ENCODE data around the gene JAG2. TPM values are rescaled to one million over a fixed set of nuclear protein-coding genes. Genes with fewer than 3 reads are reported as not detected.

Gene JAG2
- total RNA-seq, 1 donor from 2014 or later = 123 TPM

GRCh38 chr14:105167303-105168092, 1.1 kb downstream of the JAG2 start:
- no peak for DNase-seq (ENCODE audit: extremely low read depth, low read depth, low spot score)

GRCh38 chr14:105166571-105167302, 1.8 kb downstream of the JAG2 start:
- DNase-seq (ENCODE audit: extremely low read depth, low read depth, low spot score) = no peak

GRCh38 chr14:105165761-105166485, 2.7 kb downstream of the JAG2 start:
- DNase-seq (ENCODE audit: extremely low read depth, low read depth, low spot score) = no peak

GRCh38 chr14:105165134-105165704, 3.4 kb downstream of the JAG2 start:
- no peak for DNase-seq (ENCODE audit: extremely low read depth, low read depth, low spot score)

GRCh38 chr14:105163040-105163742, 5.4 kb downstream of the JAG2 start:
- no peak for DNase-seq (ENCODE audit: extremely low read depth, low read depth, low spot score)

GRCh38 chr14:105162669-105162979, 6.0 kb downstream of the JAG2 start:
- DNase-seq (ENCODE audit: extremely low read depth, low read depth, low spot score) = no peak

GRCh38 chr14:105161964-105162668, 6.5 kb downstream of the JAG2 start:
- no peak for DNase-seq (ENCODE audit: extremely low read depth, low read depth, low spot score)

DNA sequence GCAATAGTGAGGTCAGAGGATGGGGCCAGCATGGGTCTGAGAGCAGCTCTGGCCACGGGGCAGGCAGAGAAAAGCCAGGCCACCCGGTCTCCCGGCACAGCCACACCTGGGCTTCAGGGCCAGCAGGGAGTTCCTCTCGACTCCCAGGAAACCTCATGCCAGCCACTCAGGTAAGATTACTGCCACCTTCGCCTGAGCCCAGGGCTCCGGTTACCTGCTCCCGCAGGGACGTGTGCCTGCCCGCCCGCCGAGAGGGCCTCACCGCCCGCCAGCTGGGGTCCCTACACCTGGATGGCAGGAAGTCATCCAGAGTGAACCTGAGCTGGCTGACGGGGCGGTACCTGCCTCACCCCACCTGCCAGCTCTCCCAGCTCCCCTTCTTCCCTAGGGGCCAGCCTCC, 7.3 kb downstream of the JAG2 start:
- no peak for DNase-seq (ENCODE audit: extremely low read depth, low read depth, low spot score)

DNA sequence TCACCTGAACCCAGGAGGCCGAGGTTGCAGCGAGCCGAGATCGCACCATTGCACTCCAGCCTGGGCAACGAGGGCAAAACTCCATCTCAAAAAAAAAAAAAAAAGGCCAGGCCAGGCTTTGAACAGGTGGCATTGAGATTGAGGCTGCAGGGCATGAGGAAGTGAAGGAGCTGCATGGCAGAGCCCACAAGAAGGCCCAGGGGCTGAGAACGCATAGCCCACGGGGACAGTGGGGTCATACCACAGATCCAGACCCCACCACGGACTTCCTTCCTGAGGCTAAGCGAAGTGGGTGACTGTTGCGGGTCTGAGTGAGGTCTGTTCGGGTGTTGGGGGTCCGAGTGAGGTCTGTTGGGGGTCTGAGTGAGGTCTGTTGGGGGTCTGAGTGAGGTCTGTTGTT, 7.8 kb downstream of the JAG2 start:
- DNase-seq (ENCODE audit: extremely low read depth, low read depth, low spot score) = no peak

DNA sequence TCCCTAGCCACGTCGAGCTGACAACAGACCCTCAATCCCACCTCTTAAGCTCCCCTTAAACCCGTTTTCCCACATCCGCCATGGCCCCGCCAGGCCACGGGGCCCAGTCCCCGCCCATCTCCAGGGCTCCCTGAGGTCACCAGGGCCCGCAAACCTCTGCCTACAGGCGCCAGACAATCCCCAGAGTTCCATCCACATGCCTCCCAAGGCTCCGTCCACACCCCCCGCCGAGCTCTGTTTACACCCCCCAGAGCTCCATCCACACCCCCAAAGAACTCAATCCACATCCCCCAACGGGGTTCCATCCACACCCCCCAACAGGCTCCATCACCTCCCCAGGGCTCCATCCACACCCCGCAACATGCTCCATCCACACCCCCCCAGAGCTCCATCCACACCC, 9.2 kb downstream of the JAG2 start:
- no peak for DNase-seq (ENCODE audit: extremely low read depth, low read depth, low spot score)

- no peak for DNase-seq (ENCODE audit: extremely low read depth, low read depth, low spot score)
Measured at GRCh38 chr14:105158794-105159193, 9.8 kb downstream of the JAG2 start.

DNA sequence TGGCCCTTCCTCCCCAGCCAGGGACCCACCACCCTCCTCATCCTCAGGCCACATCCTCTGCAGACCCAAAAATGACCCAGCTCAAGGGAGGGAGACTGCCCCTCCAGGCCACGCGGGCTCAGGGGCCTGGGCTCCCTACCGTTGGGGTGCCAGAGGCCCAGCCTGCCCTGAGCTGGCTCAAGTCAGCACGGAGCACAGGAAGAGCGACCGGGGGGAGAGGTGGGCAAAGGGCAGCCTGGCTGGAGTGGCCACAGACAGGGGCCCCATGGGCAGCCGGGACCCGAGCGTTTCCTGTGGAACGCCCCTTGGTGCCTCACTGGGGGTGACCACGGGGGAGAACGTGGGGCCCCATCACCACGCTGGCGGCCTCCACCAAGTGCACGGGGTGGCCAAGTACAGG, 10.7 kb downstream of the JAG2 start:
- DNase-seq (ENCODE audit: extremely low read depth, low read depth, low spot score) = no peak

DNA sequence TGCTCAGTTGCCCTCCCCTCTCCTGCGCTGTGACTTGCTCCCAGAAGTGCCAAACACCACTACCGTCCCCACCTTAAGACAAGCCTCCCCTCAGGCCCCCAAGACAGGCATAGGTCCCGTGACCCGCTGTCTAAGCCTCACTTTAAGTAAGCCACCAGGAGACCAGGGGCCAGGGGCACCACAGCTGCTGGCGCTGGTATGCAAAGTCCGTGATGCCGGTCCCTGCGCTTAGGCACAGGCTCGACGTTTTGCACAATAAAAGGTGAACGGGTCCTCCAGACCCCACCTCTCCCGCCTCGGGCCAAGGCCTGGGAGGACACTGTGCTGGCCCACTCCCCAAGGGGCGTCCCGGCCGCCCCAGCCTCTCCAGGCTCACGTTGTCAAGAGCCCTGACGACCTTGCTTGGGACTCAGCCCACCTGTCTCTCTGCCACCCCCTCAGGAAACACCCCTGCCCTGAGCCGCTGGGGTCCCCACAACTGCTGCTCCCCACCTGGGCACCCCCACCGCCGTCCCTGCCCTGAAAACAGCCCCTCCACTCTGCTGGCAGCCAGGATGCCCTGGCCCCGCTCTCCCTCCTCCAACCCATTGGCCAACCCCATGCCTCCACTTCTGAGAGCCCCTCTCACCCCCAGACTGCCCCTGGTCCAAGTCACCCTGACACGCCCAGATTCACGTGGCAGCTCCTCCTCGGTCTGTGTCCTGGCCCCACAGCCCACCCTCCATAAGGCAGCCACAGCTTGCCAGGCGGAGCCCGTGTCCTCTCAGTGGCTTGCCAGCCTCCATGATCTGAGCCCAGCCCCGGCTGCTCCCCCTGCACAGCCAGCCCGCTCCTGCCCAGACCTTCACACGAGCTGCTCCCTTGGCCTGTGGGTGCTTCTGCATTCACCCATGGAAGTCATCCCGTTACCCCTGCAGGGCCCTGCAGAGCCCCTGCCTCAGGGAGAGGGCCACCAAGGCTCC, 11.9 kb downstream of the JAG2 start:
- no peak for DNase-seq (ENCODE audit: extremely low read depth, low read depth, low spot score)

DNA sequence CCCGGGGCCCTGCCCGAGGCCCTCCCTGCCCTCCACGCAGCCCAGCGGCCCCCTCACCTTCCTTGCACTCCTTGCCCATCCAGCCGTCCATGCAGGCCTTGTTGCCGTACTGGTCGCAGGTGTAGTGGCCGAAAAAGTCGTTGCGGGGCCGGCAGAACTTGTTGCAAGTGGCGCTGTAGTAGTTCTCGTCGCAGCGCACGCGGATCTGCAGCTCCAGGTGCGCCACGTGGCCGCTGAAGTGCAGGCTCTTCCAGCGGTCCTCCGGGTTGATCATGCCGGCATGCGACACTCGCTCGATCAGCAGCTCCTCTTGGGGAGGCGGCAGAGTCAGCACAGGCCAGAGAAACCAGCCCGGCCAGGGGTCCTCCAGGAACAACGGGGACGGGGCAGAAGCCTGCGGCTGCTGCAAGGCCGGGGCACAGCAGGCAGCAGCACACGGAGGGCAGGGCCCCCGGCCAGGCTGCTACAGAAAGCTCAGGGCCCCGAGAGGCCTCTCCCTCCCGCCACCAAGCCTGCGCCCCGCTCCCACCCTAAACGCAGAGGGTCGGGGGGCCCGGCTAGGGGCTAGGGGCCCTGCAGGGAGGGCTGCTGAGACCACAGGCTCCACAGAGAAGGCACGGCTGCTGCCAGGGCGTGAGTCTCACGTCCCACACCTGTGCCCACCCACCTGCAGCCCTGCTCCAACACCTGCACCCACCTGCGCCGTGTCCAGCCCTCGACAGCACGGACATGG, 12.7 kb downstream of the JAG2 start:
- DNase-seq (ENCODE audit: extremely low read depth, low read depth, low spot score) = no peak

DNA sequence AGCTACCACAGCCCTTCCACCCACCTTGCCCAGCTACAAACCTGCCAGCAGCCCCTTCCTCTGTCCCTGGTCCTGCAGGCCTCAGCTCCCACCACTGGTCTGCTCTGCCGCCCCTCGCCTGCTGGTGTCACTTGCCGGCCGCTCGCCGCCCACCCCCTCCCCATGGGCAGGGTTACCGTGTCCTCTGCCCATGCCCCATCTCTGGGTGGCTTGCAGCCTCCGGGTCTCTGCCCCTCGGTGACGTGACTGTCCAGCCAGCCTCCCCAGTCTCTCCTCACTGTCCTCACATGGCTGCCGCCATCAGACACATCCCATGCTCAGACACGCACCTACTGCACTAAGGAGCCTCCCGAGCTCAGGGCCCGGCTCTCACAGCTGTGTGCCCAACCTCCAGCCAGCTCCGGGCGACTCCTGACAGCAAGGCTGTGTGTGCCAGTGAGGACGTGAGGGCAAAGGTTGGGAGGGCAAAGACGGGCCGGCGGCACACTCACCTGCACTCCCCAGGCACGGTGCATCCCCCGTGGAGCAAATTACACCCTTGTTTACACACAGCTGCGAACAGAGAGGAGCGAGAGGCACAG, 13.4 kb downstream of the JAG2 start:
- no peak for DNase-seq (ENCODE audit: extremely low read depth, low read depth, low spot score)

- DNase-seq (ENCODE audit: extremely low read depth, low read depth, low spot score) = no peak
Measured at GRCh38 chr14:105154476-105154871, 14.1 kb downstream of the JAG2 start.

DNA sequence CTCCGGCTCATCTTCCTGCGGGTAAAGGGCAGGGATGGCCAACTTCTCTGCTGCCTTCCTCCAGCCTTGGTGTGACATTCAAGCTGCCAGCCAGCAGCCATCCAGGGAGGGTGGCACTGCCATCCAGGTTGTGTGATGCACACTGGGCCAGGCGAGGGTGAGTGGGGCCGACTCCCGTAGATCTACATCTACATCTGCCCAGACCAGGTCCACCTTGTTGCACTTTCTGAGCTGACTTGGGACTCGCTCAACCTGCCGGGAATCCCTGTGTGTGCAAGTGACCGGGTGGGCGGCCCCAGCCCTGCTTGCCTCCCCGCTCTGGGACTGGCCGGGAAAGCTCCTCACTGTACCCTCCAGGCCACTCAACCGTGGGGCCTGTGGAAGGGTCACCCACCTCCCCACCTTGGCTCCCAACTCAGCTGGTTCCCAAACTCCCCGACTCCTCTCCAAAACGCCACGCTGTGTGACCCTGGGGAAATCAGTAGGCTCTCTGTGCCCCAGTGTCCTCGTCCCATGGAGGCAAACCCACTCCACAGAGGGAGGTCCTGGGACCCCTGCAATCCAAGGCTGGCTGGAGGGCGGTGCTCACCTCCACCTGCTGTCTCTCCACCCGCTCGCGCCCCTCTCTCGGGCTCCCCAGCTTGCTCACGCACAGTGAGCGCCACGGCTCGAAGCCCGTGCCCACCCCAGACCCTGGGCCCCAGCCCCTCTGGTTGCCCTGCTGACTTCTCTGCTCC, 14.7 kb downstream of the JAG2 start:
- DNase-seq (ENCODE audit: extremely low read depth, low read depth, low spot score) = no peak
